Keratinocyte (primary cell): ENCODE results near the gene FST. TPM values are rescaled to one million over a fixed set of nuclear protein-coding genes. Genes with fewer than 3 reads are reported as not detected.

Source experiments
- DNase-seq: peaks from one replicate; pipeline ENCODE4 v3.0.0-alpha.2; 2011; ENCODE audit warnings: low read depth, missing footprints, low spot score
- FAIRE-seq: peaks from 2 replicates; lab custom pipeline; 2011; peaks lifted over from hg19 to GRCh38; lab: Jason Lieb, UNC
- H2AFZ ChIP-seq: 2 replicates; pipeline ENCODE4 v1.6.0; 2012; ENCODE audit warnings: low read length, control low read depth, inconsistent platforms; ENCODE audit not compliant: control insufficient read depth
- H3K27ac ChIP-seq: 2 replicates; pipeline ENCODE4 v1.5.1; 2011; ENCODE audit warnings: low read length; ENCODE audit not compliant: control insufficient read depth, insufficient read depth
- H3K27me3 ChIP-seq: 3 replicates; pipeline ENCODE4 v1.6.0; 2011; ENCODE audit warnings: low read length; ENCODE audit not compliant: control insufficient read depth, insufficient read depth; ENCODE audit errors: extremely low read depth
- H3K36me3 ChIP-seq, 2 experiments: 2 replicates in 1 of 2; 3 replicates in 1 of 2; pipeline ENCODE4 v1.5.1; 2011; ENCODE audit warnings: low read length in 2 of 2, mild to moderate bottlenecking in 1 of 2; ENCODE audit not compliant: control insufficient read depth in 2 of 2, insufficient read depth in 2 of 2; ENCODE audit errors: extremely low read depth in 1 of 2
- H3K4me1 ChIP-seq: 3 replicates; pipeline ENCODE4 v1.5.1; 2011; ENCODE audit warnings: low read length; ENCODE audit not compliant: control insufficient read depth, insufficient read depth; ENCODE audit errors: extremely low read depth
- H3K4me2 ChIP-seq: 3 replicates; pipeline ENCODE4 v1.6.0; 2011; ENCODE audit warnings: low read depth, low read length; ENCODE audit not compliant: control insufficient read depth, insufficient read depth; ENCODE audit errors: extremely low read depth
- H3K4me3 ChIP-seq, 3 experiments: fragments of 200-600 bp in 1 of 3; sonication (generic) in 1 of 3; 2 replicates in 2 of 3; 3 replicates in 1 of 3; pipeline ENCODE4 v1.5.1; 2011 to 2016; ENCODE audit warnings: low read length in 3 of 3, mild to moderate bottlenecking in 3 of 3, control low read depth in 2 of 3, inconsistent platforms in 1 of 3, low read depth in 1 of 3, mixed read lengths in 1 of 3, mixed run types in 1 of 3, moderate library complexity in 1 of 3; ENCODE audit not compliant: control insufficient read depth in 2 of 3, insufficient read depth in 2 of 3; ENCODE audit errors: extremely low read depth in 1 of 3
- H3K79me2 ChIP-seq: 2 replicates; pipeline ENCODE4 v1.6.0; 2012; ENCODE audit warnings: low read length; ENCODE audit not compliant: control insufficient read depth, insufficient read depth
- H3K9ac ChIP-seq: 3 replicates; pipeline ENCODE4 v1.6.0; 2011; ENCODE audit warnings: low read length; ENCODE audit not compliant: control insufficient read depth, insufficient read depth; ENCODE audit errors: extremely low read depth
- H3K9me1 ChIP-seq: 3 replicates; pipeline ENCODE4 v1.6.0; 2011; ENCODE audit warnings: low read length; ENCODE audit not compliant: control insufficient read depth, insufficient read depth; ENCODE audit errors: extremely low read depth
- H3K9me3 ChIP-seq: 2 replicates; pipeline ENCODE4 v1.5.1; 2012; ENCODE audit warnings: low read depth, low read length; ENCODE audit not compliant: control insufficient read depth
- H4K20me1 ChIP-seq: 3 replicates; pipeline ENCODE4 v1.6.0; 2011; ENCODE audit warnings: low read length; ENCODE audit not compliant: control insufficient read depth, insufficient read depth; ENCODE audit errors: extremely low read depth
- CTCF ChIP-seq, 3 experiments: IDR thresholded peaks in 1 of 3; conservative IDR thresholded peaks in 1 of 3; optimal IDR thresholded peaks in 1 of 3; 2 replicates in 2 of 3; 3 replicates in 1 of 3; pipeline versions ENCODE3 to v1.5.1; 2011; ENCODE audit warnings: low read length in 3 of 3, mild to moderate bottlenecking in 3 of 3, moderate library complexity in 2 of 3, control low read depth in 1 of 3, inconsistent platforms in 1 of 3; ENCODE audit not compliant: insufficient read depth in 2 of 3; ENCODE audit errors: extremely low read depth in 1 of 3
- EZH2 ChIP-seq: IDR thresholded peaks from one replicate; pipeline ENCODE4 v1.6.1; 2012; ENCODE audit warnings: inconsistent platforms, mild to moderate bottlenecking, low read length, moderate library complexity
- dilution Hi-C: fragments of 300-500 bp; cut with MboI; formaldehyde crosslinking; loops from one replicate; pipeline ENCODE4 v1.7.0; 2020; ENCODE audit warnings: low sequenced_read_pairs; ENCODE audit not compliant: extremely low pct_ligation_motif_present
- polyA plus RNA-seq, 5 experiments: library from polyadenylated mRNA; depleted of rRNA in 3 of 5; stranded (reverse) in 3 of 5; stranded (forward) in 1 of 5; unstranded in 1 of 5; fragments of >200 nt; gene quantifications; 1 replicate in 1 of 5; 2 replicates in 3 of 5; 3 replicates in 1 of 5; pipeline versions ENCODE4 v1.2.1 to v1.2.3, GENCODE V29; 2011 to 2012; ENCODE audit warnings: missing spikeins in 2 of 5, low read depth in 1 of 5, low replicate concordance in 1 of 5

FST gene
- polyA plus RNA-seq, 1 donor (not counting 4 experiments of a cell fraction or from before 2014, with no cell fraction given) = 276 TPM

- H3K9ac ChIP-seq = no peak overlapping the region
- H3K4me1 ChIP-seq = no peaks in the 10 kb centered on the region
- DNase-seq = no peak
- H3K27ac ChIP-seq = no peak overlapping the region
- no peaks in the 10 kb centered on the region for H4K20me1 ChIP-seq
- no peaks in the 10 kb centered on the region for H3K36me3 ChIP-seq
- TF ChIP-seq CTCF (optimal IDR thresholded peaks at IDR 0.05 in 1 of 3, IDR thresholded peaks at IDR 0.05 in 1 of 3, conservative IDR thresholded peaks at IDR 0.05 in 1 of 3; ENCODE audit: extremely low read depth in 1 of 3, insufficient read depth in 2 of 3, low read length in 3 of 3) (no peak), EZH2 (no peak)
- FAIRE-seq = no peak
- no peak overlapping the region for H3K4me2 ChIP-seq
- H3K4me3 ChIP-seq = no peak overlapping the region
- dilution Hi-C loops = no loop called here
- no peaks in the 10 kb centered on the region for H3K27me3 ChIP-seq
- H3K9me1 ChIP-seq = no peaks in the 10 kb centered on the region
- no peak overlapping the region for H2AFZ ChIP-seq
- no peaks in the 10 kb centered on the region for H3K79me2 ChIP-seq
- H3K9me3 ChIP-seq = peaks cover 2% of the 10 kb centered on the region
Measured at GRCh38 chr5:53503562-53504218, 23.3 kb downstream of the FST start.

- H3K4me3 ChIP-seq = no peak overlapping the region
- FAIRE-seq (no peak), DNase-seq (no peak)
- H3K9ac ChIP-seq = no peak overlapping the region
- dilution Hi-C loops = no loop called here
- H3K36me3 ChIP-seq = no peaks in the 10 kb centered on the region
- no peaks in the 10 kb centered on the region for H3K27me3 ChIP-seq
- no peaks in the 10 kb centered on the region for H3K9me1 ChIP-seq
- no peak overlapping the region for H2AFZ ChIP-seq
- no peak overlapping the region for H3K27ac ChIP-seq
- no peaks in the 10 kb centered on the region for H4K20me1 ChIP-seq
- H3K9me3 ChIP-seq = peaks cover 2% of the 10 kb centered on the region
- H3K4me1 ChIP-seq = no peaks in the 10 kb centered on the region
- TF ChIP-seq EZH2 (no peak), CTCF (optimal IDR thresholded peaks at IDR 0.05 in 1 of 3, IDR thresholded peaks at IDR 0.05 in 1 of 3, conservative IDR thresholded peaks at IDR 0.05 in 1 of 3; ENCODE audit: extremely low read depth in 1 of 3, insufficient read depth in 2 of 3, low read length in 3 of 3) (no peak)
- H3K4me2 ChIP-seq = no peak overlapping the region
- H3K79me2 ChIP-seq = no peaks in the 10 kb centered on the region
Measured at GRCh38 chr5:53507013-53507412, 26.6 kb downstream of the FST start.
